Thymus (tissue), 11 donors: ENCODE data around the gene RRAGD. TPM values are rescaled to one million over a fixed set of nuclear protein-coding genes. Genes with fewer than 3 reads are reported as not detected.

Source experiments
- DNase-seq, 9 donors: peaks; one replicate each; pipeline ENCODE4 v3.0.0-alpha.2; 2013; ENCODE audit warnings: low spot score in 9 of 9, low read depth in 6 of 9, missing footprints in 1 of 9
- H3K27ac ChIP-seq, 2 donors: one replicate each; pipeline ENCODE4 v1.5.1; 2013; ENCODE audit warnings: control low read depth in 1 of 2, low read depth in 1 of 2, low read length in 1 of 2, mild to moderate bottlenecking in 1 of 2, moderate library complexity in 1 of 2
- H3K27me3 ChIP-seq, 2 donors: one replicate each; pipeline ENCODE4 v1.5.1; 2013; ENCODE audit warnings: low read length in 1 of 2; ENCODE audit not compliant: control insufficient read depth in 2 of 2, insufficient read depth in 1 of 2
- H3K36me3 ChIP-seq, 2 donors: one replicate each; pipeline ENCODE4 v1.5.1; 2013; ENCODE audit warnings: low read length in 1 of 2, mild to moderate bottlenecking in 1 of 2, moderate library complexity in 1 of 2; ENCODE audit not compliant: control insufficient read depth in 2 of 2, insufficient read depth in 2 of 2
- H3K4me1 ChIP-seq, 2 donors: one replicate each; pipeline ENCODE4 v1.5.1; 2013; ENCODE audit warnings: low read length in 2 of 2; ENCODE audit not compliant: control insufficient read depth in 2 of 2, insufficient read depth in 2 of 2
- H3K4me3 ChIP-seq, 2 donors: one replicate each; pipeline ENCODE4 v1.5.1; 2013; ENCODE audit warnings: low read length in 2 of 2, control low read depth in 1 of 2, mild to moderate bottlenecking in 1 of 2
- H3K9me3 ChIP-seq, 2 donors: one replicate each; pipeline ENCODE4 v1.5.1; 2013; ENCODE audit warnings: low read length in 1 of 2, mild to moderate bottlenecking in 1 of 2; ENCODE audit not compliant: control insufficient read depth in 2 of 2, insufficient read depth in 1 of 2
- WGBS: extraction: QIAGEN DNeasy Blood & Tissue Kit; methylation state at CpG from one replicate; pipeline ENCODE4 v1.1.7; 2013; 5-methylcytosine and 5-hydroxymethylcytosine counted together
- polyA plus RNA-seq: library from polyadenylated mRNA; stranded (reverse); fragments of 200-250 nt; gene quantifications from one replicate; pipeline ENCODE4 v1.2.3, GENCODE V29; 2013
- total RNA-seq: library from RNA; stranded (reverse); fragments of 120-200 nt; gene quantifications from one replicate; pipeline ENCODE4 v1.2.4, GENCODE V29; 2013
- donor health status: healthy.

RRAGD gene
- total and polyA plus RNA-seq, 2 donors = 13.0 to 17.9 TPM

DNA sequence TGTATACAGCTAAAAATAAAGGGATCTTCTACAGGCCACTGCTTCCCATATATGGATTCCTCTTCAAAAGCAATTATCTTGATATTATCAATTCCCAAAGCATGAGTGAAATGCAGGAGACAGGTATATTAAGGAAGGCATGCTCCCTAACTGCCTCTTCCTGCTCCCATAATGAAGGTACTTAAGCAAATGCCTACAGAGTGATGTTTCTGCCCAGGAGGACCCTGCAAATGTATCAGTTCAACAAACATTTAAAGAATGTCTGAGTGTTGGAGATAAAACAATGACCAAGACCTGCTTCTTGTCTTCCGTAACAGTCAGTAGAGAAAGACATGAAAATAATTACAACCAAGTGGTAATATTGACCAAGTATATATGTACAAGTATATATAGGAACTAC is 63.7 kb downstream of the RRAGD start:
- Histone ChIP-seq H3K4me1 (peaks cover 21 to 35% of the 10 kb centered on the region in 2 donors), H3K4me3 (no peak overlapping the region)

DNA sequence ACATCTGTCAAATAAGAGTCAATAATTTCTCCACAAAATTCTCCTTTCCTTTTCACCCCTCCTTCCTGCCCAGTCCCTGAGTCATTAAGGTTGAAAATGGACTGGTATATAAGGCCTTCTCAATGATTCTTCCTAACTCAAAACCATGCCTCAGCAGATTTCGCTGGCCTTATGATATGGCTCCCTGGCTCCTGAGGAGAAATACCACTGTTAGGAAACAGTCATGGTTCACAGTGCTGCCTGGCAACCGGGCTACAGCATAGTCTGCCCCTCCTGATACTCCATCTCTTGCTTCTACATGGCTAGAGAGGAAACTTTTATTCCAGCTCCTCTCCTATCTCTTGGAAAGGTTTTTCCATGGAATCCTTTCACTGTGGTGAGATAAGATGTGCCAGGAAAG is 64.2 kb downstream of the RRAGD start:
- H3K27me3 ChIP-seq = no peaks in the 10 kb centered on the region
- no peak for DNase-seq
- H3K27ac ChIP-seq = peak overlapping the region in 1 of 2 donors; percentile 39
- no peak overlapping the region for H3K4me3 ChIP-seq
- no peaks in the 10 kb centered on the region for H3K9me3 ChIP-seq
- H3K36me3 ChIP-seq = no peaks in the 10 kb centered on the region
- 92% methylated on average over 2 of the region's 2 CpGs for WGBS
- H3K4me1 ChIP-seq = peaks cover 18 to 31% of the 10 kb centered on the region in 2 donors

More for the DNA sequence above, 63.7 kb downstream of the RRAGD start:
- Histone ChIP-seq H3K27me3 (no peaks in the 10 kb centered on the region), H3K9me3 (no peaks in the 10 kb centered on the region), H3K36me3 (no peaks in the 10 kb centered on the region), H3K27ac (peak overlapping the region in 1 of 2 donors; percentile 39)
- WGBS = 100% methylated on average over 1 of the region's 1 CpG
- DNase-seq = no peak

DNA sequence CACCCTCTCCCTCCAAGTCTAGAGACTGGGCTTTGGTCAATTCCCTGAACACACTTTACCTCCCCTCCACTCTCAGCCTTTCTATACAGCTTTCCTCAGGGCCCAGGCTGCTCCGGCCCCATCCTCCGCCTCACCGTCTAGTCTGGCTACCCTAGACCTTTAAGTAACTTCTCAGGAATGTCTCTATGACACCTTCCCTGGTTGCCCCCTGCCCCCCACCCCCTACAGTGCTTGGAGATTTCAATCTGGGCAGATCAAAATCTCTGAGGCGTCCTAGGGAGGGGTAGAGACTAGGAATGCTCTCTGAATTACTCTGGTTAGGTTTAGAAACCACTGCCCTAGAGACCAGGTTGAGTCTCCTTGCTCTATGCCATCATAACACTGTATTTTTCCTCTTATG is 65.6 kb downstream of the RRAGD start:
- WGBS = 93% methylated on average over 4 of the region's 4 CpGs
- no peaks in the 10 kb centered on the region for H3K9me3 ChIP-seq
- H3K4me3 ChIP-seq = no peak overlapping the region
- DNase-seq = no peak
- H3K27me3 ChIP-seq = no peaks in the 10 kb centered on the region
- peaks cover 5 to 8% of the 10 kb centered on the region in 2 donors for H3K36me3 ChIP-seq
- no peak overlapping the region for H3K27ac ChIP-seq
- H3K4me1 ChIP-seq = peaks cover 18 to 31% of the 10 kb centered on the region in 2 donors

DNA sequence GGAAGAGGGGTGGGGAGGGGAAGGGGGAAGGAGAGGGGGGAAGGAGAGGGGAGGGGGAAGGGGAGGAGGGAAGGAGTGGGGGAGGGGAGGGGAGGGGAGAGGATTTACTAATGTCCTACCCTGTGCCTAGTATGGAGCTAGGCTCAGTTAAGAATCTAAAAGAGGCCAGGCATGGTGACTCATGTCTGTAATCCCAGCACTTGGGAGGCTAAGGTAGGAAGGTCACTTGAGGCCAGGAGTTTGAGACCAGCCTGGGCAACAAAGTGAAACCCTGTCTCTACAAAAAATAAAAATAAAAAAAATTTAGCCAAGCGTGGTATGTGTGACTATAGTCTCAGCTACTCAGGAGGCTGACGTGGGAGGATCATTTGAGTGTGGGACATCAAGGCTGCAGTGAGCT is 72.5 kb downstream of the RRAGD start:
- H3K36me3 ChIP-seq = peaks cover 26 to 57% of the 10 kb centered on the region in 2 donors
- WGBS = 98% methylated on average over 2 of the region's 2 CpGs
- peaks cover 0 to 1% of the 10 kb centered on the region in 2 donors for H3K4me1 ChIP-seq
- no peaks in the 10 kb centered on the region for H3K9me3 ChIP-seq
- DNase-seq = no peak
- H3K4me3 ChIP-seq = no peak overlapping the region
- H3K27me3 ChIP-seq = no peaks in the 10 kb centered on the region
- no peak overlapping the region for H3K27ac ChIP-seq

DNA sequence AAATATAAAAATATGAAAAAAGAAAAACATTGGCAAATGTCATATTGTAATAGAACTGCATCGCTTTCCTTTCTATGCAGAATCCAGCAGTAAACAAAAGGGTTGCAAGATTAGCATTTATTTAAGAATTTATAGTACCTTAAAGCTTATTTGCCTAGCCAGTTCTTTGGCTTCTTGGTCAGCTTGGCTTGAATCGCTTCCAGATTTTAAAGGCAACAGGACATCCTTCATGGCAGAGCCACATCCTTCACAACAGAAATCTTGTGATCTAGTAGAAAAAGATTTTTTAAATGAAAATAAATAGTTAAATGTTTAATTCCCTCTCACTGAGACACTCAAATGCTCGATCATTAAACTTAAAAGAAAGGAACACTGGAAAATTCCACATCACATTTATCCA is 76.9 kb downstream of the RRAGD start:
- H3K4me1 ChIP-seq = no peaks in the 10 kb centered on the region
- H3K36me3 ChIP-seq = peaks cover 21 to 71% of the 10 kb centered on the region in 2 donors
- no peak overlapping the region for H3K4me3 ChIP-seq
- DNase-seq = no peak
- H3K27ac ChIP-seq = no peak overlapping the region
- WGBS = 98% methylated on average over 3 of the region's 3 CpGs
- no peaks in the 10 kb centered on the region for H3K27me3 ChIP-seq
- H3K9me3 ChIP-seq = no peaks in the 10 kb centered on the region

DNA sequence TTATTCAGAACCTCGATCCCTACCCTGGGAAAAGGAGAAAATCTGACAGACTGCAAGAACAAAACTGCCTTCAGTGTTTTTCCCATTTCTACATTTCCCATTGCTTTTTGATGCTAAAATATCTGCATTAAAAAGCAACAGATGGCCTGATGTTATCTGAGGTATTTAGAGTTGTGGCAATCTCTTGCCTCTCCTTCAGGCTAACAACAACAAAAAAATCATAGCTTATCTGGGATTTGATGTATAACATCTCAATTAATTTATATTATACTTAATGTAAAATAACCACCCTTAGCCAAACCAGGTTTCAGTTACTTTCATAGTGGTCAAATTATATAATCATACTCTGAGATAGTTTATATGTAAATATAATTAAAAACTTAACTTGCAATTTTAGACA is 81.2 kb downstream of the RRAGD start:
- Histone ChIP-seq H3K36me3 (peaks cover 18 to 72% of the 10 kb centered on the region in 2 donors), H3K4me3 (no peak overlapping the region), H3K4me1 (peaks cover 0 to 6% of the 10 kb centered on the region in 2 donors), H3K9me3 (no peaks in the 10 kb centered on the region), H3K27ac (no peak overlapping the region), H3K27me3 (no peaks in the 10 kb centered on the region)
- no peak for DNase-seq
- WGBS = 98% methylated on average over 1 of the region's 1 CpG

DNA sequence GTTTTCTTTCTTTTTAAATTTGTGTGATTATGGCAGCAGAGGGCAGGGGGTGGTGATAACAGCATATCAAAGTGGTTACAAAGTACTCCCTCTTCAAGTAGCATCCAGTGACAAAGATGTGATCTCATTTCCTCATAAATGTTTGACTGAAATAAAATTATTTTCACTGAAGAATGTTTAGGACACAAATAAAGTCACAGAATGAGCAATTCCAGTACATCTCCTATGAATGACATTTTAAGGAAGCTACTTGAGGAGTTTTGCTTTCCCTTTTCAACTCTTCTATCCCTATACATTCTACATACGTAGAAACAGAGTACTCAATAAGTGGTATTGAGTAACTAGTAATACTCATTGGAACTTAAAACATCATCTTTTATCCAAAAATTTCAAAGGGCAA is 83.1 kb downstream of the RRAGD start:
- H3K27ac ChIP-seq = no peak overlapping the region
- DNase-seq = no peak
- H3K27me3 ChIP-seq = no peaks in the 10 kb centered on the region
- no peak overlapping the region for H3K4me3 ChIP-seq
- no peaks in the 10 kb centered on the region for H3K9me3 ChIP-seq
- H3K36me3 ChIP-seq = peaks cover 18 to 65% of the 10 kb centered on the region in 2 donors
- 94% methylated on average over 1 of the region's 1 CpG for WGBS
- peaks cover 0 to 6% of the 10 kb centered on the region in 2 donors for H3K4me1 ChIP-seq

DNA sequence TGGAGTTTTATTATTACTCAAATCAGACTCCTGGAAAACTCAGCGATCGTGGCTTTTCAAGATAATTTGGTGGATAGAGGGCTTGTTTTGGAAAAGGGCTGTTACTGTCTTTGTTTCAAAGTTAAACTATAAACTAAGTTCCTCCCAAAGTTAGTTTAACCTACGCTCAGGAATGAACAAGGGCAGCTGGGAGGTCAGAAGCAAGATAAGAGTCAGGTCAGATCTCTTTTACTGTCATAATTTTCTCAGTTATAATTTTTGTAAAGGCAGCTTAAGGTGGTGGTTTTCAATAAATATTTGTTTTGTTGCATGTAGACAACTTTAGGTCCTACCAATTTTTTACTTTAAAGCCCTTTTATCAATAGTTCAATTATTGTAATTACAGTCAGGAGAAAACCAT is 87.8 kb downstream of the RRAGD start:
- Histone ChIP-seq H3K4me1 (peaks cover 0 to 6% of the 10 kb centered on the region in 2 donors), H3K9me3 (no peaks in the 10 kb centered on the region), H3K27ac (no peak overlapping the region), H3K4me3 (no peak overlapping the region), H3K36me3 (peaks cover 11 to 31% of the 10 kb centered on the region in 2 donors), H3K27me3 (no peaks in the 10 kb centered on the region)
- DNase-seq = no peak
- 99% methylated on average over 3 of the region's 3 CpGs for WGBS

DNA sequence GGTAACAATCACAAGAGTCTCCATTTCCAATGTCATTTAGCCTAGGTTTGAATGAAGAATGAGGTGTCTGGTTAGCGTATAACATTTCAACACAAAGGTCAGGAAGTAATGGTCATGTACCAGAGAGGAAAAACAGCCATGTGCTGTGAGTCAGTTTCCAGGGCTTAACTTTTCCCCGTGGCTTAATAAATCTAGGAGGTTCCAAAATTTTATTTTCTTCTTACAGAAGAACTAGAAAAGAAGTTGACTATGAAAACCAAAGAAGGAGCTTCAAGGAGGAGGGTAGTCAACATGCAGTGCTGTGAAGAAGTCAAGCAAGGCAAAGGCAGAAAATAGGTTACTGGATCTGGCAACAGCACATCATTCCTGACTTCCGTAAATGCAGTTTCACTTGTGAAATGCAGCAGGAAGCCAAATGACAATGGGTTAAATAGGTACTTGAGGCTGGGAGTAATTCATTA is 88.5 kb downstream of the RRAGD start:
- H3K4me1 ChIP-seq = peaks cover 0 to 6% of the 10 kb centered on the region in 2 donors
- 95% methylated on average over 3 of the region's 3 CpGs for WGBS
- no peak overlapping the region for H3K4me3 ChIP-seq
- DNase-seq = no peak
- no peaks in the 10 kb centered on the region for H3K9me3 ChIP-seq
- peaks cover 11 to 24% of the 10 kb centered on the region in 2 donors for H3K36me3 ChIP-seq
- H3K27me3 ChIP-seq = no peaks in the 10 kb centered on the region
- no peak overlapping the region for H3K27ac ChIP-seq
